GM21717 (cell line): ENCODE data around the gene FOXA1.
"Not testable (repeated sequence)": the region's sequence is repeated elsewhere in the genome, so short reads cannot be mapped to it uniquely, and the experiment has no call there.

Experiments
- ATAC-seq: cut with Tn5 transposase; IDR thresholded peaks from one replicate; pipeline ENCODE4 v1.9.1; 2021; ENCODE audit warnings: mild to moderate bottlenecking, moderate library complexity; ENCODE audit not compliant: unreplicated experiment

Gene FOXA1

DNA sequence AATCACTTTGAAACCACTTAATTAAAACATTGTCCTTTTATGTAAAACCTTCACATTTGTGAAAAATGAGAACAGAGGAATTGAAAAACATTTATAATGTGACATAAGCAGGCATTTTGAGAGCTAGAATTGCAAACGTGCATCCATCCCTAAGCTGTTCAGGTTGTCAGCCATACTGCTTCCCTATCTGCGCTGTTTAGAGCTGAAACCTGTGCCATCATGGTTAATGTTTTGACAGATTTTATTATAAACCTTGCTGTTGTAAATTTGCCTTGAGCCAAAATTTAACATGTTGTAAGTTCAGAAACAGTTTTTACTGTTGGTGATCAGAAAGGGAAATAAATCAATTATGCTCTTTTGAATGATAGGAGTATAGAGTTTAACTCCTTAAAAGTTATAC, 31.9 kb downstream of the FOXA1 start:
- no peak for ATAC-seq

DNA sequence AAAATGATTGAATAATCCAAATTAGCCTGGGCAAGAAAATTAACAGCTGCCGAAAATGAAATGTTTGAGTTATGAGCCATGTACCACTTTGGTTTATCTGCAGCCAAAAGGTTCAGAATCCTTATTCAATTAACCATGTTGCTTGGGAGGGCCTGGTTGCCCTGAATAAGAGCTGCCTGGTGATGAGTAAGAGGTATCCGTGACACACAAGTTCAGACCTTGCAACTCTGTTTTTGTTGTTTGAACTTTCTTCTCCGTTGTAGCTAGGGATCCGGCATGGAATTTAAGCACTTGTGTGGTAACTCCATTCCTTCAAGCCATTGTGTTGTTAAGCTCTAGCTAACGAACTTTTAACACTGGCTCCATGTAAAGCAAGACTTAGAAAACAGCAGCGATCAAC, 35.7 kb downstream of the FOXA1 start:
- ATAC-seq = no peak

- no peak for ATAC-seq
These were observed 36.3 kb downstream of the FOXA1 start for GRCh38 chr14:37558740-37559139.

DNA sequence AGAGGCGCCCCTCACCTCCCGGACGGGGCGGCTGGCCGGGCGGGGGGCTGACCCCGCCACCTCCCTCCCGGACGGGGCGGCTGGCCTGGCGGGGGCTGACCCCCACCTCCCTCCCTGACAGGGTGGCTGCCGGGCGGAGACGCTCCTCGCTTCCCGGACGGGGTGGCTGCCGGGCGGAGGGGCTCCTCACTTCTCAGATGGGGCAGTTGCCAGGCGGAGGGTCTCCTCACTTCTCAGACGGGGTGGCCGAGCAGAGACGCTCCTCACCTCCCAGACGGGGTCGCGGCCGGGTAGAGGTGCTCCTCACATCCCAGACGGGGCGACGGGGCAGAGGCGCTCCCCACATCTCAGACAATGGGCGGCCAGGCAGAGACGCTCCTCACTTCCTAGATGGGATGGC, 39.5 kb downstream of the FOXA1 start:
- ATAC-seq = not testable (repeated sequence)

- no peak for ATAC-seq
These were observed 41.0 kb downstream of the FOXA1 start for GRCh38 chr14:37553935-37554550.

DNA sequence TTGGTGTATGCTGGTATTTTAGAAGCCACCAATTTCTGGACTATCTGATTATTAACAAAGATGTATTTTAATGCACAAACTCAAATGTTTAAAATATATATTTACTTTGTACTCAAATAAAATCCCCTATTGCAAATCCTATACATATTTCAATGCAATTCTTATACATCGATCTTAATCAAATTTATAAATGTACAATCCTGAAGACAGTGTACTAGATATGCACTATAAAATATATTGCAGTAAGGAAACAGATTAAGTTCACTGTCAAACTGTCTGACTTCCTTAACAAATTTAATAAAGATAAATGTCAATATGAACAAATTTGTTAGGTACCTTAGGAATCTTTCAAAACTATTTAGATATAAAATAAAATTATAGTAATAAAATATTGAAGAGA, 43.9 kb downstream of the FOXA1 start:
- no peak for ATAC-seq

DNA sequence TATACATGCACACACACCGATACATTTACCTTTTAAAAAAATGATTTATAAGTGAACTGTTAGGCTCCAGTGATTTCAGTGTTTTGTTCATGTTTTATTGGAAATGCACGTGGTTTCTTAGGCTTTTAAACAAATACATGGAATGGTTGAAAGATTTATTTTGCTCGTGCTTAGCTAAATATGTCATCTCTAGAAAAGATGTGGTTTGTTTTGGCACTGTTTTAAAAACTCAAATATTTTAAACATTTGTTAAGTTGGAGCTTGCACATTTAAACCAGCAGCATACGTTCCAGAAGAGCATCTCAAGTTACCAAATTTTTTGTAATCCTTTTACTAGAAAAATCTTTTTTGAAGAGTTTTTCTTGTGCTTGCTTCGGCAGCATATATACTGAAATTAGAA, 44.5 kb downstream of the FOXA1 start:
- ATAC-seq = no peak

- no peak for ATAC-seq
These were observed 48.2 kb downstream of the FOXA1 start for GRCh38 chr14:37546621-37547447.

DNA sequence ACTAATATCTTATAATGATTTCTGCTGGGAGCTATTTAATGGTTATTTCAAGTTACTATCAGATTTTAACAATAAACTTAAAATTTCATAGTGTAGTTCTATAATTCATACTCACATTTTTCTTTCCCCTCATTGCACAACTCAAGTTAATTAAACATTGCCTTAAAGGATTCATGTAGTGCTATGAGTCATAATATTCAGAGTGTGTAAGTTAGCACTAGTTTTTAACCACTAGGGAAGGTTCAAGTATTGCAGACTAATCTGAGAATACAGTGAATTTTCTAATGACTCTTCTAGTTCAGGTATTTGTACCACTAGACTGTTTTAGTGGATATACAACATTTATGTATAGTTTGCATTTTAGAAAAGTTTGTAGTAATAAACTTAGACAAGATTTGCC, 49.9 kb downstream of the FOXA1 start:
- ATAC-seq = no peak

GRCh38 chr14:37544407-37544806, 50.6 kb downstream of the FOXA1 start:
- no peak for ATAC-seq

- no peak for ATAC-seq
These were observed 55.1 kb downstream of the FOXA1 start for GRCh38 chr14:37539992-37540391.
